HG02981 (cell line): ENCODE data around the gene VIPR2.

Experiments
- ATAC-seq: cut with Tn5 transposase; IDR thresholded peaks from one replicate; pipeline ENCODE4 v1.9.1; 2021; ENCODE audit warnings: mild to moderate bottlenecking, moderate library complexity; ENCODE audit not compliant: unreplicated experiment

The VIPR2 gene

DNA sequence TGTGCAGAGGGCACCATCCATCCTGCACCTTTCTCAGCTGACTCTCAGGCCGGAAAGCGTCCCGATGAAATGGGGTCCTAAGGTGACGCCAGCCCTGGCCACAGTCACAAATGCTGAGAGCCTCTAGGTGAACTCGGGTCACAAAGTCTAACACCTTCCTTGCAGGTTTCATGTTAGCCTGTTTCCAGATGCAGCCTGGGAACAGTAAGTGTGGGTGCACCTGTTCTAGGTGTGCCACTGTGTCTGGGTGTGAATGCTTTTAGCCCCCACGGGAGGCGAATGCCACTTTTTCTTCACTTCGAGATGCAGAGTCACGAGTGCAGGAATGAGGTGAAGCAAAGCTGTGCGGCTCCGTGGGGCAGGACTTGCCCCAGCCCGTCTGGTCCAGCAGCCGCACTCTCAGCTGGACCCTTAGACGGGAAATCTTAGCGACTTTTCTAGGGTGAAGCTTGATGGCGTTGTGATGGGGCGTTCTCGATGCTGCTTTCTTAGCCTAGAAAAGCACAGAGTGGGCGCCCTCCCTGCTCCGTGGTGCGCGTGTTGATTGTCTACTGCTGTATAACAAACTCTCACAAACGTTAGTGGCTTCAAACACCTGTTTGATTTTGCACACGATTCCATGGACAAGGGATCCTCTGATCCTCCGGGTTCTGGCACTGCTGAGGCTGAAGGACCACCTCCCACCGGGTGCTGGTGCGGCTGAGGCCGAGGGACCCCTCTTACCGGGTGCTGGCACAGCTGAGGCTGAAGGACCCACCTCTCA, 13.6 kb upstream of the VIPR2 start:
- ATAC-seq, result no peak

DNA sequence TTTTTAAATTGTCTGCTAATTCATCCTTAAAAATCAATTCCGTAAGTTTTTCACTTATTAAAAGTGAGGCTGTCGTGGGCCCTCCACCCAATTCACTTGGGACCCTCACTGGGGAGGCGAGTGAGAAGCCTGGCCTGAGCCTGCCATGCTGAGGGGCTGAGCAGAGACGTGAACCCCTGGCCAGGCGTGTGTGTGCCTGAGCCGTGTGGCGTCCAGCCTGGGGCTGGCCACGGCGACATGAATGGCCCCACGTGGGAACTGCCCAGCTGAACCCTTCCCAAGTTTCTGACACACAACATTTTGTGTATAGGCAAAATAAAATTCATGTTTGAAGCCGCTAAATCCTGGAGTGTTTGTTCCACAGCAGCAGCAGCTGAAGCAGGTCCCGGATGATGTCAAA, 13.0 kb upstream of the VIPR2 start:
- ATAC-seq, result no peak

DNA sequence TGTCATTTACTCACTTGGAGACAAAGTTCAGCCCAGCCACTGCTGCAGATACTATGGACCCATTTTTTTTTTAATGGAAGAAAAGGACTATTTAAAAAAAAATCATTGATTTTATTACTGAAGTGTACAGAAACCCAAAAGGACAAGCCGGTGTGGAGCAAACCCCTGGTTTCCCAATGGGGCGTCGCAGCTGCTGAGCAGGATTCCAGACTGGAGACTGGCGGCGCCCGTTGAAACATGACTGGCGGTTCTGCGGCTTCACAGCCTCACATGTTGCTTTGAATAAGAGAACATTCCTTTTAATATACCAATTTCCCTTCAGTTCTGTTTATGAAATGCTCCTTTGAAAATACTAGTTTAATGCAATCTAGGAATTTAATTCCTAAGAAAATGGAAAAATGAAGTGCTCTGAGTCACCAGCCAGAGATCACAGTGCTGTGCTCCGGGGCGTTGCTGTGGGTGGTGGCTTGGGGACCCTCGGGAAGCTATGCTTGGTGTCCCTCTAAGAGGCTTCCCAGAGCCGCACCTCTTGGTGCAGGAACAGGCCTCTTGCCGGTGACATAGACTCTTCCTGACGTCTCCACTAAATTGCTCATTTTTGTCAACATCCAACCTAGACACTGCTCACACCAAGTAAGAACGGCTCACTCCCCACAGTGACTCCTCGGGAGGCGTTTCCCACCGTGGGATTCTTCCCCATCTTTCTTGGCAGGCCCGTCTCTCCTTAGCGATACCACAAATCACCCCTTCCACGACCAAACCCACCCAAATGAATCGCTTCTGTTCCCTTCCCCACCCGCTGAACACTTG, 12.0 kb upstream of the VIPR2 start:
- ATAC-seq, result no peak

DNA sequence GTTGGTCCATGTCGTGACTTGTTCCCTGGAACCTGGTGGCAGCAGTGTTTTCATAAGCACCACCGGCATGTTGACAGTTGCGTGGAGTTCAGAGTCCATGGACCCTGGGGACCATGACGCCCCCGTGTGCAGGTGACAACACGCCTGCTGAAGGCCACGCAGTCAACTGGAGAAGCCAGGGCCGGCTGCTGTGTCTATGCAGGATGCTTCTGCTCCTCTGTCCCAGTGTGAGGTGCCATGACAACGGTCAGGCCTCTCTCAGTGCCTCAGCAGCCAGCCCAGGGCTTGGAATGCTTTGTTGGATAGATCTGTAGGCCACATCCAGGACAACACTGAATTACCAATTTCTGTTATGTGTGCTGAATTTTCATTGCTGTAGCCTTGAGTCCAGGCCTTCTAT, 10.7 kb upstream of the VIPR2 start:
- ATAC-seq, result no peak

DNA sequence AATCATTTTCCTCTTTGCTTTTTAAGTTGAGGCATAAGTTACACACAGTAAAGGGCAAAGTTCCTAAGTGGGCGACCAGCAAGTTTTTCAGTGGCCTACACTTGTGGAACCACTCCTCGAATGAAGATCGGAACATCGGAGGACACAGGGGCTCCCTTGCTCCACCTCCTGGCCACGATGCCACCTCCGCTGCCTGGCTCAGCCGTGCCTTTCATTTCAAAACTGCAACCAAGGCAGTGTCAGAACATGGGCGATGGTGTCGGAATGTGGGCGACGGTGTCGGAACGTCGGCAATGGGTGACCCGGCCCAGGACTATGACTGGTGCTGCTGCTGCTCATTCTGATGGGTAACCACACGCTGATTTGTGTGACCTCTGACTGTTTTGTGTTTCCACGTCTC, 9.6 kb upstream of the VIPR2 start:
- no peak for ATAC-seq

DNA sequence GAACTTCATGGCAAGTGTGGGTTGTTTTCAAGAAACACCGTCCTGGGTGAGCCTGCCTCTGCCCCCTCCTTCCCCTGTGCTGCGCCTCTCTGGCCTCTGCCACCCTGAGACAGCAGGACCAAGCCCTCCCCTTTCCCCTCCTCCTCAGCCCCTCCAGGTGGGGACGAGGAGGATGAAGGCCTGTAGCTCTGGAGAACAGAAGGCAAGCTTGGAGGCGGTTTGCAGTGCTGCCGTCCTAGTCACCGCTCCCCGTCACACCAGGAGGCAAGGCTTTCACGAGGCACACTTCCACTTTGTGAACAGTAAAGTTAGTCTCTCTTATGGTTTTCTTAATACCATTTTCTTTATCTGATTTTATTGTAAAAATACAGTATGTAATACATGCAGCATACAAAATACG, 8.8 kb upstream of the VIPR2 start:
- ATAC-seq, result no peak

DNA sequence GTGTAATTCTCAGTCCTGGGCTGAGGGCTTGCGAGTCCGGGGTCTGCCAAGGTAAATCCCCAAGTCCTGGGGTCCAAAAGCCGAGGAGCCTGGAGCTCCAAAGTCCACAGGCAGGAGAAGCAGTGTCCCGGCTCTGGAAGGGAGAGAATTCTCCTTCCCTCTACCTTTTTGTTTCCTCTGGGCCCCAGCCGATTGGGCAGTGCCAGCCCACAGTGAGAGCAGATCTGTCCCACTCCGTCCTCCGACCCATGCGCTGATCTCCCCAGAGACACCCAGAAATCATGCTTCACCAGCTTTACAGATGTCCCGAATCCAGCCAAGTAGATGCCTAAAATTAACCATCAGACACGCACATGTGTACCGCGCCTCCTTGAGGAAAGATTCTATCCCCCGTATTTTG, 8.1 kb upstream of the VIPR2 start:
- ATAC-seq, result no peak

DNA sequence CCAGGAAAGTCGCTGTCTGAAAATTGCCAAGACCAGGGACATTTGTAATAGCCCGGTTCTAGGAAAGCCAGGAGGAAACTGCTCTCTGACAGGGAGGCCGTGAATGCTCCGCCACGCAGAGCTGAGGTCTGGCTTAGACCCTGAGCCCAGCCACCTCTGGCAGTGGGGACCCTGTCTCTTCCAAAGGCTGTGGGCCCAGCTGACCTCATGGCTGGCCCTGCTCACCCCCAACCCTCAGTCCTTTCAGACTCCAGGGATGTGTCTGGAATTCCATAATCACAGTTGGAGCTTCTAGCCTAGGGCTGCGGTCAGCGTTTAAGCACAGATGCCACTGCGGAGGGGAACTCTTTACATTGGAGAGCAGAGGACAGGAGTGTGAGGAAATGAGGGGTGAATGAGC, 6.6 kb upstream of the VIPR2 start:
- no peak for ATAC-seq

DNA sequence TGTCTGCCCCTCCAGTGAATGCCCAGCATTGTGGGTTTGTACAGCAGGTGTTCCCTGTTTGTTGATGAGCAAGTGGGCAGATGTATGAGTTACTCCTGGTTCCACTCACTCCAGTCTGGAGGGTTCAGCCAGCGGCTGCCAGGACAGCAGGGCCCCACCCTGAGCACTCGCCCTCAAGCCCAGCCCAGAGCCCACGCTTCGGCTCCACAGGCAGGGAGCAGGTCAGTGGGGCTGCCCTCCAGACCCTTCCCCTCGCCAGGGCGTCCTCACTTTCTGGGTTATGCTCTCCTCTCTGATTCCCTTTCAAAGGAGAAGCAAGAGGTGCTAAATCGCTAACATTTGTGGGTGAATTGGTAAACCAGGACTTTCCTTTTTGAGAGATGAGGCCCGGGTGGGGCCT, 4.8 kb upstream of the VIPR2 start:
- ATAC-seq, result no peak

DNA sequence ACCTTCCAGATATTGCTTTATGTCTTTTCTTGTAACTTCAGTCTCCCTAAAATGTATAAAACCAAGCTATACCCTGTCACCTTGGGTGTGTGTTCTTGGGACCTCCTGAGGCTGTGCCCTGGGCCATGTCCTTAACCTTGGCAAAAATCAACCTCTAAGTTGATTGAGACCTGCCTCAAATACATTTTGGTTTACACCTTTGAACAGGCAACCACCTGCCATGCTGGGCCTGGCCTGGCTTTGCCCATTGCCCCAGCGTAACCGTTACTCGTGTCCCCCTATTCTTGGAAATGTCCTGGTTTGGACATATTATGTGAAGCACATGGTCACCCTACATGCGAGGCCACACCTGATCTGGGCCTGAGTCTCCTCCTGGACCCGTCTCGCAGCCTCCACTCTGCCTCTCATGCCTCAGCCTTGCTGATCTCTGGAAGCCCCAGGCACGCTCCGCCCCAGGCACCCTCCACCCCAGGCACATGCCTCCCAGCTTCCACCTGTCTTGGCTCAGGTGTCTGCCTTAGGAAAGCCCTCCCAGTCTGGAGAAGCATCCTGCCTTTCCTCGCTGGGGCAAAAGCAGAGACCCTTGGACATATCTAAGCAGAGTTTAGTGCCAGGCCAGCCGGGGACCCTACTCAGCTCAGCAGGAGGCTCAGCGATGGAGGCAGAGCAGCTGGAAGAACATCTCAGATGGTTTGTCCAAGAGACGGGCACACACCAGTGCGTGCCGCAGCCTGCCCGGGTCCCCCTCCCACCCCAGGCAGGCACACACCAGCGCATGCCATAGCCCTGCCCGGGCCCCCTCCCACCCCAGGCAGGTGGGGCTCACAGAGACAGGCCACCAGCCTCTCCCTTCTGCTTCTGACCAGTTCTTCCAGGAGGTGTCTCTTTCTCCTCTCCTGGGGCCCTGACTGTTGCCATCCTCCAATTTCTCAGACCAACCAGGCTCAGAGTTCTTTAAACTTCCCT, 4.0 kb upstream of the VIPR2 start:
- no peak for ATAC-seq

DNA sequence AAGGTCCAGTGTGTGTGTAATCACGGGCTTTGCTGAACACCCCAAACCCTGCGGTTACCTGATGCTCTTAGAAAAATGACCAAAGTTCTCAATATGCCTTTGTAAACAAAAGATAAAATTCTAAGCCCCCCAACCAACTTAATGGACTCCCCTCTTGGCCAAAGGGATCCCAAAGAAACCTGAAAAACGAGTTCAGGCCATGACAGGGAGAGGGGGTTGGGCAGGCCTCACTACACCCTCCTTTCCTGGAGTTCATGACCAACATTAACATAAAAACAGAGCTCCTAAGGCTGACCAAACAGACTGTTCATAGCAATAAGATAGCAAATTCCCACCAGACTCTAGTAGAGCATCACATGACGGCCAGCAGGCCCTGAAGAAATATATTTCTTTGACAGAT, 3.0 kb upstream of the VIPR2 start:
- ATAC-seq, result no peak

DNA sequence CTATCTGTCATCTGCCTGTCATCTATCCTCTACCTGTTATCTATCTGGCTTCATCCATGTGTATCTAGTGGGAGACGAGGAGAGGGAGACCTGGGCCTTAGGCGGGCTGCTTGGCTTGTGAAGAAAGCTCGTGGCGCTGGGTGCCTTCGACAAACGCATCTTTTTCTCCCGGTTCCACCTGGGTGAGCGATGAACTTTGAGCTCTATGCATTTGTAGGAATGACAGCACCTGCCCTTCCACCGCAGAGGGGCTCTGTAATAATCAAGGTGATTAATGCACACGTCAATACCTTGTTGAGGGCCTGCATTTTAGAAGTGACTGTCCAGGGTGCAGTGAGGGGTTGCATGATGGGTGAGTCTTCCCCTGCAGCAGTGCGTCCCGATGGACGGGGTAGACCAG, 2.6 kb upstream of the VIPR2 start:
- ATAC-seq, result no peak

DNA sequence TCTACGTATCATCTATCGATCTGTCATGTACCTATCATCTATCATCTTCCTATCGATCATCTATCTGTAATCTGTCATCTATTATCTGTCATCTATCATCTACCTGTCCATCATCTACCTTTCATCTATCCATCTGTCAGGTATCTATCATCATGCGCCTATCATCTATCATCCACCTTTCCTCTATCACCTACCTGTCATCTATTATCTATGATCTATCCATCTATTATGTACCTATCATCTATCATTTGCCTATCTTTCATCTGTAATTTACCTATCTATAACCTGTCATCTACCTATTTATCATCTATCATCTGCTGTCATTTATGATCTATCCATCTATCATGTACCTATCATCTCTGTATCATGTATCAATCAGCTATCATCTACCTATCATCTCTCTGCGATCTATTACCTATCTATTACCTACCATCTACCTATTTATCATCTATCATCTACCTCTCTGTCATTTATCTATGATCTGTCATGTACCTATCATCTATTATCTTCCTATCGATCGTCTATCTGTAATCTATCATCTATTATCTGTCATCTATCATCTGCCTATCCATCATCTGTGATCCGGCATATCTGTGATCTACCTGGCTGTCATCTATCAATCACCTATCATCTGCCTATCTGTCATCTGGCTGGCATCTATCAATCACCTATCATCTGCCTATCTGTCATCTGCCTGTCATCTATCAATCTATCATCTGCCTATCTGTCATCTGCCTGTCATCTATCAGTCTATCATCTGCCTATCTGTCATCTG, 1.6 kb upstream of the VIPR2 start:
- ATAC-seq, result no peak

DNA sequence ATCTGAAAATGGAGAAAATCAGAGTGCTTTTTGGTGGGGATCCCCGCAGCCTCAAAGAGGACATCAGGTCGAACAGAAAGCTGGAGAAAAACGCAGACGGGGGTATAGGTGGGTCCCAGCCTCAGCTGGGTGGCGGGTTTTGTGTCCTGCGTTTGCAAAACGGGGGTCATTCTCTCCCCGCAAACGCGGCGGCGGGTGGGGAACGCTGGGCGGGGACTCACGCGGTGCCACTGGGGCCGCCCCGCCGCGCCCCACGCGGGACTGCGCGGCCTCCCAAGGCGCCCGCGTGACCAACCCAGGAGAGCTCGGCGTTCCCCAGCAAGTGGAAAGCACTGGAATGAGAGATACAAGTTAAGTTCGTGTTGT, 806 bp upstream of the VIPR2 start:
- no peak for ATAC-seq

DNA sequence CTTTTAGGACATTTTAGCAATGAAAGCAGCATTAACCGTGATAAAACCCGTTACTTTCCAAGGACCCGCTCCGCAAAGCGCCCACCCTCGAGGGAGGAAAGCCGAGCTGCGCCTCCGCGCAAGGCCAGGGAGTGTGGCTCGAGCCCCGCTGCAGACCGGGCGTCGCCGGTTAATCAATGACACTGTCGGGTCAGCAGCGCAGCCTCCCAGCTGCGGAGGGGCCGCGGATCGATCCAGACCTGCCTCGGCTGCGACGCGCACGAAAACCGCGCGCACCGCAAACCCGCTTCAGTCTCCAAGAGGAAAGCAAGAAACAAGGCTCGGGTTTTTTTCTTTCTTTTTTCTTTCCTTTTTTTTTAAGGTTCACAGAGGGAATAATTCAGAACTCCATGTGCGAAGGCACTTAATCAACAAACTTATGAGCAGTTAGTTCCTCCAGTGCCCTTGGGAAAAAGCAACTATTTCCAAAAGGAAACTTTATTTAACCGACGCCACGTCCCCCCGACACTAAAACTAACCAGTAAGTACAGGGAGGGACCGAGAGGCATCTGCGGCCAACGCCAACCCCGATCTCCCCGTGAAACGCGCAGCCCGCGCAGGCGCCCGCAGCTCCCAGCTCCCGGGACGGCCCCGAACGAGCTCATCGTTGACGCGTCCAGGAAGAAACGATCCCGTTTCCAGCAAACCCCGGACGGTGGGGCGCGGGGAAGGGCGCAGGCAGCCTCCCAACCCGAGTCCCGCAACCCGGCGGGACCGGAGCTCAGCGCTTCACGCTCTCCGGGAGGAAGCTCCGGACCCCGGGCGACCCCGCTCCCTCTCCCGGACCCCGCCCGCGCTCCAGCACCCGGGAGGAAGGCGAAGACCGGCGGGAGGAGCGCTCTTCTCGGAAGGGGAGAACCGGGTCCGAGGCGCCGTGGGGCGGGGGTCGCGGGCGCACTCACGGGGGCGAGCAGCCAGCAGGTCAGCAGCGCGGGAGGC, 598 bp downstream of the VIPR2 start:
- no peak for ATAC-seq

DNA sequence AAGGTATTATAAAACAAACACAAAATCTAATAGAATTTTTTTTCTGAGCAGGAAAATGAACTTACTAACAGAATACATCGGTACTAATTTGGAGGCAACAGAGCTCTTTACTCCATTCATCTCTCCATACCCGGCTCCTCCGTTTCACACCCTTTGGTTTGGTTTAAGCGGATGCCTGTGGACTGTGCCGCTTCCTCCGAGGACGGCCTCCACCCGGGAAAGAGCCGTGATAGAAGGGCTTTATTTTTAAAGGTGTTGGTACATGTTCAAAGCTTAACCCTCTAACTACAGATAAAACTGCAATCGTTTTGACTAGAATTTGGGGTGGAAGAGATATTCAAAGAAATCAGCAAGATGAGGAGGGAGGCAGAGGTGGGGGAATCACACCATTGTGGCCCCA, 1.9 kb downstream of the VIPR2 start:
- ATAC-seq, result no peak

DNA sequence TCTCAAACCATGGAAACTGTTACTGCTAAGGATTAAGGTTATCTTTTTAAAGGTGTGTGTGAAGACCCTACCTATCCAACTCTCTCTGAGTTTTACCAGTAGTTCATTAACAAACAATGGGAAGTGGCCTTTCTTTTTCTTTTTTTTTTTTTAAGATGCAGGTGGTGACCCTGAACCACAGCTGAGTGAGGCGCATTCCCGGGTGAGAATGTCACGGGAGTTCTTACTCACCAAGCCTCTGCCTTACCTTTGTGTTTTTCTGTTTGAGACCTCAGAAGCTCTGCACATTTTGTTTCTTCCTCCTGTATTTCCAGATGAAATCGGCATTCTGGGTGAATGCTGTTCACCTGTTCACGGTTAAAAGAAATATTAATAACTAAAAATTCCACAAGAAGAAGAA, 2.5 kb downstream of the VIPR2 start:
- no peak for ATAC-seq

DNA sequence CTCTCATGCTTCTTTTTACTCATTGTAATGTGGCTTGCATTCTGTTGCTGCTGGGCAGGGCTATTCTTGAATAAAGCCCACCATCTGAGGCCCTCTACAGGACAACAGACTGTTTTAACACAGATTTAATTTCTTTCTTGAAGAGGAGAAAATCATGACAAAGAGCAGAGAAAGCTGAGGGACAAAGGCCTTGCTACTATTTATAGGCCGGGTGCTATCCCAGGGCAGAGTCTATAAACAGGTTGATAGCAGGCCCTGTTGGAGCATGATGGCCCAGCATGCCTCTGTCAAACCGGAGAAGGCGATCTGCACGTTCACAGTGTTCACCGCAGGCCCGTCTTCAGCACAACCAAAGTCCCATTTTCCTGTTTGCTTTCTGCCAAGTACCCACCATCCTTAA, 3.0 kb downstream of the VIPR2 start:
- ATAC-seq, result no peak

DNA sequence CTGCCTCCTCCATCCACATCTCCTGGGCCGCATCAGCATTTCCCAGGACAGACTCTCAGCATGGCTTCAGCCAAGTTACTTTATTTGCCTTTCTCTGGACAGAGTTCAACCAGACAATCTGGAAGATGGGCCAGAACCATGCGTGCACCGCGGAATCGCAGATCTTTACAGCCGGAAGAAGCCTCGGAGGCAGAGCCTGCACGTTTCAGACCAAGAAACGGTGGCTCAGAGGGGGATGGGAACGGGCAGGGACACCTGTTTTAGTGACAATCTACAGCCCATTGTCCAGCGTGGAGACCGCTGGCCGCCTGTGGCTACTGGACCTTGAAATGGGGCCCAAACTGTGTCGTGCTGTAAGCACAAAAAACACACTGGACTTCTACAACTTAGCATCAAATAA, 3.5 kb downstream of the VIPR2 start:
- ATAC-seq, result no peak
